ENCODE results near the gene MYH15.

DNA sequence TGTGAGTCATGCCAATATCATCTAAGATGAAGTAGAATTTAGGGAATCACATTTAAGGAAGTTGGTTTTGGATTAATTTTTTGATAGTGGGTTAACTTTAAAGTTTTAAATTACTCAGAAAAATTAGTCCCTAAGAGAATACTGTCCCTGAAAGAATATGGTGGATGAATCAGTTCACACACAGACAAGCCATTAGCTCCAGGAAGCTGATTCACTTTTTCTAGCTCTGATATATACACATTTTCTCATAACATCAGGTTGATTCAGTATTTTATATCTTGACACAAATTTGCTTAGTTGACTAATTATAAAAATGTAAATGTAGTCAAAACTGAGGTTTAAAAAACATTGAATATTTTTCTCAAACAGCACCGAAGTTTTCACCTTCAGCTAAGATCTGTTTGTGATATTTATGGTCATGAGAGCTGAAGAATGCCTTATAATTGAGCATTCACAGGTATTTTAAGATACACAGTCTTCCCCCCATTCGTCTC, 55.1 kb downstream of the MYH15 start:
- TF ChIP-seq, protein P1, sequence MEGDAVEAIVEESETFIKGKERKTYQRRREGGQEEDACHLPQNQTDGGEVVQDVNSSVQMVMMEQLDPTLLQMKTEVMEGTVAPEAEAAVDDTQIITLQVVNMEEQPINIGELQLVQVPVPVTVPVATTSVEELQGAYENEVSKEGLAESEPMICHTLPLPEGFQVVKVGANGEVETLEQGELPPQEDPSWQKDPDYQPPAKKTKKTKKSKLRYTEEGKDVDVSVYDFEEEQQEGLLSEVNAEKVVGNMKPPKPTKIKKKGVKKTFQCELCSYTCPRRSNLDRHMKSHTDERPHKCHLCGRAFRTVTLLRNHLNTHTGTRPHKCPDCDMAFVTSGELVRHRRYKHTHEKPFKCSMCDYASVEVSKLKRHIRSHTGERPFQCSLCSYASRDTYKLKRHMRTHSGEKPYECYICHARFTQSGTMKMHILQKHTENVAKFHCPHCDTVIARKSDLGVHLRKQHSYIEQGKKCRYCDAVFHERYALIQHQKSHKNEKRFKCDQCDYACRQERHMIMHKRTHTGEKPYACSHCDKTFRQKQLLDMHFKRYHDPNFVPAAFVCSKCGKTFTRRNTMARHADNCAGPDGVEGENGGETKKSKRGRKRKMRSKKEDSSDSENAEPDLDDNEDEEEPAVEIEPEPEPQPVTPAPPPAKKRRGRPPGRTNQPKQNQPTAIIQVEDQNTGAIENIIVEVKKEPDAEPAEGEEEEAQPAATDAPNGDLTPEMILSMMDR (IDR thresholded peaks at IDR 0.05; ENCODE audit: poor library complexity): no peak
- TF ChIP-seq EZH2 (IDR thresholded peaks at IDR 0.05; ENCODE audit: borderline replicate concordance) (no peak), EZH2phosphoT487 (IDR thresholded peaks at IDR 0.05; ENCODE audit: low read depth, severe bottlenecking, unreplicated experiment) (no peak)

Measured in hepatocyte (in vitro differentiated cells).